AG08395 (cell line): Measurements from ENCODE around the gene ABHD16B.
"Not testable (repeated sequence)": the region's sequence is repeated elsewhere in the genome, so short reads cannot be mapped to it uniquely, and the experiment has no call there.

Source experiments
- DNase-seq: peaks from one replicate; pipeline ENCODE4 v3.0.0; 2012; ENCODE audit warnings: mixed read lengths, low spot score

The ABHD16B gene

GRCh38 chr20:63878899-63879663 is 17.8 kb downstream of the ABHD16B start:
- no peak for DNase-seq

- not testable (repeated sequence) for DNase-seq
Measured at GRCh38 chr20:63880901-63881300, 19.6 kb downstream of the ABHD16B start.

- no peak for DNase-seq
Measured at GRCh38 chr20:63881451-63882226, 20.3 kb downstream of the ABHD16B start.

- DNase-seq: no peak
Measured at GRCh38 chr20:63882257-63883200, 21.2 kb downstream of the ABHD16B start.

GRCh38 chr20:63883201-63883593 is 21.9 kb downstream of the ABHD16B start:
- no peak for DNase-seq

GRCh38 chr20:63884506-63885263 is 23.4 kb downstream of the ABHD16B start:
- DNase-seq: no peak

- DNase-seq: no peak
Measured at GRCh38 chr20:63885264-63886053, 24.2 kb downstream of the ABHD16B start.

- no peak for DNase-seq
Measured at GRCh38 chr20:63886054-63886419, 24.7 kb downstream of the ABHD16B start.

- DNase-seq: no peak
Measured at GRCh38 chr20:63886921-63887320, 25.6 kb downstream of the ABHD16B start.

GRCh38 chr20:63889241-63890200 is 28.2 kb downstream of the ABHD16B start:
- DNase-seq: no peak

- no peak for DNase-seq
Measured at GRCh38 chr20:63890201-63890576, 28.9 kb downstream of the ABHD16B start.

GRCh38 chr20:63890616-63891015 is 29.3 kb downstream of the ABHD16B start:
- DNase-seq: no peak

GRCh38 chr20:63891061-63892002 is 30.0 kb downstream of the ABHD16B start:
- DNase-seq: no peak

- no peak for DNase-seq
Measured at GRCh38 chr20:63892402-63892801, 31.1 kb downstream of the ABHD16B start.

- no peak for DNase-seq
Measured at GRCh38 chr20:63893999-63894357, 32.7 kb downstream of the ABHD16B start.

- peak; percentile 100 for DNase-seq
Measured at GRCh38 chr20:63894358-63895201, 33.3 kb downstream of the ABHD16B start, which contains the start of gene DNAJC5. TSS of gene DNAJC5 (plus strand) at chr20:63895126. CDS start at chr20:63928346, 33,220 bp downstream.

- no peak for DNase-seq
Measured at GRCh38 chr20:63895202-63895951, 34.1 kb downstream of the ABHD16B start.
